Bladder microvascular endothelial cell (primary cell): ENCODE results near the gene DDX23. TPM values are rescaled to one million over a fixed set of nuclear protein-coding genes. Genes with fewer than 3 reads are reported as not detected.

ENCODE experiments used
- total RNA-seq: library from RNA; depleted of rRNA; stranded (reverse); fragments of >200 nt; gene quantifications from 2 replicates; pipeline ENCODE4 v1.2.3, GENCODE V29; 2014

DDX23 gene
- total RNA-seq = 84.2 and 143 TPM in 2 replicates

GRCh38 chr12:48851883-48852733, at the start of gene DDX23:
Gene DDX23, minus strand, starts transcription at chr12:48852163. Its CDS starts 6,381 bp downstream, at chr12:48845782.

GRCh38 chr12:48865281-48866051, 13.5 kb upstream of the DDX23 start, which contains the start of gene RND1:
Gene RND1, minus strand, starts transcription at chr12:48865870. Its CDS starts 103 bp downstream, at chr12:48865767.

GRCh38 chr12:48817873-48818830, 33.8 kb downstream of the DDX23 start, which contains the start of gene CACNB3:
Gene CACNB3, plus strand, starts transcription at chr12:48818496. Its CDS starts 434 bp downstream, at chr12:48818930.

GRCh38 chr12:48788854-48789775, 62.8 kb downstream of the DDX23 start, which contains the start of gene ADCY6:
Gene ADCY6, minus strand, starts transcription at chr12:48789089. Its CDS starts 5,655 bp downstream, at chr12:48783434.

Other genes starting within 250 kb of the DDX23 start
- gene KANSL2, start 169.9 kb downstream of the DDX23 start, total RNA-seq = 34.0 and 55.1 TPM in 2 replicates
- 11.3 and 30.2 TPM in 2 replicates for gene CCNT1, start 135.5 kb downstream of the DDX23 start, total RNA-seq
- 24.1 and 66.6 TPM in 2 replicates for gene ADCY6, start 63.1 kb downstream of the DDX23 start, total RNA-seq
- 16.0 and 19.8 TPM in 2 replicates for gene CACNB3, start 33.7 kb downstream of the DDX23 start, total RNA-seq
- 5.5 and 12.0 TPM in 2 replicates for gene RND1, start 13.7 kb upstream of the DDX23 start, total RNA-seq
- gene FKBP11, start 73.3 kb upstream of the DDX23 start, total RNA-seq = 7.9 and 11.6 TPM in 2 replicates
- 26.6 and 52.1 TPM in 2 replicates for gene ARF3, start 105.3 kb upstream of the DDX23 start, total RNA-seq
- 0.32 TPM in 1 of 2 replicates, not detected in the other for gene WNT10B, start 119.6 kb upstream of the DDX23 start, total RNA-seq
- not detected in 2 replicates for gene WNT1, start 126.2 kb upstream of the DDX23 start, total RNA-seq
- under 0.01 and 0.13 TPM in 2 replicates for gene DDN, start 147.2 kb upstream of the DDX23 start, total RNA-seq
- gene PRKAG1, start 166.6 kb upstream of the DDX23 start, total RNA-seq = 34.6 and 38.8 TPM in 2 replicates
- gene KMT2D, start 208.6 kb upstream of the DDX23 start, total RNA-seq = 33.4 and 120 TPM in 2 replicates
- gene RHEBL1, start 217.8 kb upstream of the DDX23 start, total RNA-seq = 1.4 and 2.6 TPM in 2 replicates
- 0.65 and 1.1 TPM in 2 replicates for gene DHH, start 242.6 kb upstream of the DDX23 start, total RNA-seq